H1 (cell line): ENCODE data around the gene ZNF462. TPM values are rescaled to one million over a fixed set of nuclear protein-coding genes. Genes with fewer than 3 reads are reported as not detected.

Experiments
- CTCF ChIA-PET: fragments of 300-600 bp; sonication (Branson Sonifier 250); formaldehyde crosslinking; loops from one replicate; lab custom pipeline; 2021; ENCODE audit not compliant: partially characterized antibody; lab: Charles Lee
- POLR2A ChIA-PET: fragments of 300-600 bp; sonication (Branson Sonifier 250); formaldehyde crosslinking; loops from one replicate; lab custom pipeline; 2021; ENCODE audit warnings: inconsistent platforms; ENCODE audit not compliant: partially characterized antibody; lab: Charles Lee
- DNase-seq, 2 experiments: peaks; one replicate each; pipeline versions ENCODE4 v3.0.0 to v3.0.0-alpha.2; 2010 to 2022; ENCODE audit warnings: low spot score in 2 of 2, low read depth in 1 of 2, mixed read lengths in 1 of 2
- FAIRE-seq: peaks from 2 replicates; lab custom pipeline; 2011; peaks lifted over from hg19 to GRCh38; lab: Jason Lieb, UNC
- H2AFZ ChIP-seq: 2 replicates; pipeline ENCODE4 v1.8.1; 2012; ENCODE audit warnings: low read length, inconsistent platforms
- H2AK5ac ChIP-seq: 2 replicates; pipeline ENCODE4 v1.6.1; 2013; ENCODE audit warnings: low read depth, low read length
- H2BK120ac ChIP-seq: replicated peaks from 2 replicates; pipeline ENCODE3; 2013; ENCODE audit warnings: low read depth, low read length, inconsistent platforms
- H2BK12ac ChIP-seq: 2 replicates; pipeline ENCODE4 v1.6.1; 2013; ENCODE audit warnings: low read depth, low read length
- H2BK15ac ChIP-seq: 2 replicates; pipeline ENCODE4 v1.6.1; 2013; ENCODE audit warnings: low read length
- H2BK20ac ChIP-seq: 2 replicates; pipeline ENCODE4 v1.6.1; 2013; ENCODE audit warnings: low read length
- H2BK5ac ChIP-seq: 2 replicates; pipeline ENCODE4 v1.6.1; 2013; ENCODE audit warnings: low read depth, low read length
- H3K14ac ChIP-seq: 2 replicates; pipeline ENCODE4 v1.6.1; 2013; ENCODE audit warnings: inconsistent platforms; ENCODE audit not compliant: insufficient read length
- H3K18ac ChIP-seq: 2 replicates; pipeline ENCODE4 v1.6.1; 2013; ENCODE audit warnings: low read length; ENCODE audit errors: extremely low read depth
- H3K23ac ChIP-seq: 2 replicates; pipeline ENCODE4 v1.6.1; 2013; ENCODE audit warnings: inconsistent platforms; ENCODE audit not compliant: insufficient read length
- H3K23me2 ChIP-seq: 2 replicates; pipeline ENCODE4 v1.6.1; 2013; ENCODE audit warnings: low read depth, low read length
- H3K27ac ChIP-seq: 2 replicates; pipeline ENCODE4 v1.6.1; 2011; ENCODE audit warnings: low read depth, low read length, inconsistent platforms
- H3K27me3 ChIP-seq, 4 experiments: replicated peaks in 1 of 4; 1 replicate in 1 of 4; 2 replicates in 3 of 4; pipeline versions ENCODE4 v1.6.1 to v1.8.1; 2011 to 2013; ENCODE audit warnings: low read length in 3 of 4, mild to moderate bottlenecking in 3 of 4, inconsistent platforms in 2 of 4, mixed read lengths in 2 of 4, moderate library complexity in 1 of 4; ENCODE audit not compliant: control insufficient read depth in 3 of 4, insufficient read depth in 3 of 4; ENCODE audit errors: extremely low read depth in 1 of 4
- H3K36me3 ChIP-seq, 4 experiments: 2 replicates each; pipeline versions ENCODE4 v1.6.1 to v1.8.1; 2011 to 2013; ENCODE audit warnings: mild to moderate bottlenecking in 4 of 4, low read length in 3 of 4, moderate library complexity in 2 of 4, control low read depth in 1 of 4, inconsistent platforms in 1 of 4; ENCODE audit not compliant: insufficient read depth in 4 of 4, control insufficient read depth in 2 of 4
- H3K4ac ChIP-seq: replicated peaks from 2 replicates; pipeline ENCODE3; 2013; ENCODE audit warnings: low read length, low read depth, mixed read lengths, inconsistent platforms; ENCODE audit not compliant: insufficient read length
- H3K4me1 ChIP-seq, 4 experiments: replicated peaks in 1 of 4; 1 replicate in 1 of 4; 2 replicates in 3 of 4; pipeline versions ENCODE4 v1.6.1 to v1.8.1; 2011 to 2013; ENCODE audit warnings: low read length in 3 of 4, inconsistent platforms in 2 of 4, mixed read lengths in 1 of 4; ENCODE audit not compliant: insufficient read depth in 4 of 4, control insufficient read depth in 3 of 4
- H3K4me2 ChIP-seq, 2 experiments: 2 replicates each; pipeline versions ENCODE4 v1.6.1 to v1.8.1; 2011 to 2013; ENCODE audit warnings: low read depth in 2 of 2, low read length in 2 of 2, control low read depth in 1 of 2, inconsistent platforms in 1 of 2, mild to moderate bottlenecking in 1 of 2; ENCODE audit not compliant: insufficient read depth in 1 of 2
- H3K4me3 ChIP-seq, 4 experiments: fragments of 200-600, 300-600 bp in 1 of 4; sonication (generic), shearing (Covaris generic), sonication (Bioruptor Twin) in 1 of 4; 2 replicates each; pipeline versions ENCODE4 v1.5.1 to v1.8.1; 2011 to 2016; ENCODE audit warnings: low read length in 4 of 4, low read depth in 3 of 4, control low read depth in 2 of 4, inconsistent platforms in 2 of 4, mild to moderate bottlenecking in 2 of 4, mixed read lengths in 1 of 4, moderate library complexity in 1 of 4; ENCODE audit not compliant: insufficient read depth in 2 of 4; ENCODE audit errors: extremely low read depth in 1 of 4
- H3K56ac ChIP-seq: replicated peaks from 2 replicates; pipeline ENCODE3; 2013; ENCODE audit warnings: low read depth, mild to moderate bottlenecking, mixed read lengths, low read length, inconsistent platforms; ENCODE audit not compliant: insufficient read length
- H3K79me1 ChIP-seq: 2 replicates; pipeline ENCODE4 v1.6.1; 2013; ENCODE audit warnings: low read depth, low read length, control low read depth
- H3K79me2 ChIP-seq, 2 experiments: 2 replicates each; pipeline versions ENCODE4 v1.6.1 to v1.8.1; 2012 to 2013; ENCODE audit warnings: low read length in 2 of 2, mild to moderate bottlenecking in 2 of 2, inconsistent platforms in 1 of 2; ENCODE audit not compliant: insufficient read depth in 2 of 2, control insufficient read depth in 1 of 2
- H3K9ac ChIP-seq, 4 experiments: replicated peaks in 1 of 4; 1 replicate in 1 of 4; 2 replicates in 3 of 4; pipeline versions ENCODE4 v1.6.1 to v1.8.1; 2011 to 2013; ENCODE audit warnings: low read depth in 3 of 4, low read length in 3 of 4, control low read depth in 2 of 4, mild to moderate bottlenecking in 2 of 4, moderate library complexity in 2 of 4, inconsistent platforms in 1 of 4; ENCODE audit errors: extremely low read depth in 1 of 4
- H3K9me3 ChIP-seq, 2 experiments: 2 replicates each; pipeline versions ENCODE4 v1.6.1 to v1.8.1; 2012 to 2013; ENCODE audit warnings: mild to moderate bottlenecking in 2 of 2, moderate library complexity in 2 of 2, control low read depth in 1 of 2, inconsistent platforms in 1 of 2, low read depth in 1 of 2, low read length in 1 of 2, mixed read lengths in 1 of 2; ENCODE audit not compliant: insufficient read depth in 2 of 2
- H4K20me1 ChIP-seq, 2 experiments: replicated peaks in 1 of 2; 2 replicates each; pipeline versions ENCODE3 to v1.8.1; 2011 to 2013; ENCODE audit warnings: inconsistent platforms in 2 of 2, low read length in 2 of 2, mild to moderate bottlenecking in 1 of 2; ENCODE audit not compliant: insufficient read depth in 2 of 2, control insufficient read depth in 1 of 2
- H4K5ac ChIP-seq: 2 replicates; pipeline ENCODE4 v1.6.1; 2013; ENCODE audit warnings: low read length, low read depth, mixed read lengths, inconsistent platforms; ENCODE audit not compliant: insufficient read length
- H4K8ac ChIP-seq: 2 replicates; pipeline ENCODE4 v1.8.0; 2013; ENCODE audit warnings: mild to moderate bottlenecking, moderate library complexity, low read length, inconsistent platforms; ENCODE audit not compliant: insufficient read depth; ENCODE audit errors: extremely low read depth
- H4K91ac ChIP-seq: replicated peaks from 2 replicates; pipeline ENCODE3; 2013; ENCODE audit warnings: low read length, mixed read lengths, inconsistent platforms; ENCODE audit not compliant: insufficient read length
- ASH2L ChIP-seq: fragments of 200-600, 300-600 bp; sonication (generic); IDR thresholded peaks from one replicate; pipeline ENCODE4 v1.7.1; 2017; ENCODE audit warnings: low read length
- CTBP2 ChIP-seq: IDR thresholded peaks from 2 replicates; pipeline ENCODE4 v1.7.0; 2011; ENCODE audit warnings: borderline replicate concordance, mild to moderate bottlenecking, moderate library complexity, mixed read lengths, low read length; ENCODE audit not compliant: insufficient read depth, insufficient read length
- HDAC2 ChIP-seq, 2 experiments: fragments of 300-600 bp in 1 of 2; sonication (generic) in 1 of 2; IDR thresholded peaks; 2 replicates each; pipeline ENCODE4 v1.6.1; 2011 to 2012; ENCODE audit warnings: low read depth in 2 of 2, low read length in 2 of 2, mild to moderate bottlenecking in 2 of 2, moderate library complexity in 2 of 2, borderline replicate concordance in 1 of 2, inconsistent platforms in 1 of 2
- HDAC6 ChIP-seq: IDR thresholded peaks from one replicate; pipeline ENCODE4 v1.7.1; 2012; ENCODE audit warnings: low read depth, mild to moderate bottlenecking, inconsistent platforms, low read length, moderate library complexity
- JUN ChIP-seq: IDR thresholded peaks from 2 replicates; pipeline ENCODE4 v1.6.1; 2011; ENCODE audit warnings: low read depth, mild to moderate bottlenecking, improper control_type of control experiment, low read length
- KDM1A ChIP-seq: fragments of 200-600, 300-600 bp; sonication (generic); IDR thresholded peaks from 2 replicates; pipeline ENCODE4 v1.7.1; 2016; ENCODE audit warnings: mild to moderate bottlenecking, low read length, borderline replicate concordance
- PHF8 ChIP-seq: fragments of 200-600 bp; sonication (generic); conservative IDR thresholded peaks from 2 replicates; pipeline ENCODE4 v1.7.1; 2012; ENCODE audit warnings: low read depth, mild to moderate bottlenecking, inconsistent platforms, low read length, moderate library complexity
- POLR2AphosphoS5 ChIP-seq: IDR thresholded peaks from 2 replicates; pipeline ENCODE4 v1.6.1; 2011; ENCODE audit warnings: low read depth, low read length
- RAD21 ChIP-seq, 2 experiments: IDR thresholded peaks in 1 of 2; conservative IDR thresholded peaks in 1 of 2; 2 replicates each; pipeline ENCODE4 v1.6.1; 2011; ENCODE audit warnings: low read depth in 2 of 2, low read length in 2 of 2, improper control_type of control experiment in 1 of 2, inconsistent platforms in 1 of 2, mild to moderate bottlenecking in 1 of 2, moderate library complexity in 1 of 2
- SIRT6 ChIP-seq: IDR thresholded peaks from one replicate; pipeline ENCODE4 v1.7.1; 2012; ENCODE audit warnings: low read length, inconsistent platforms
- SP4 ChIP-seq: IDR thresholded peaks from 2 replicates; pipeline ENCODE4 v1.6.1; 2012; ENCODE audit warnings: low read length, inconsistent platforms
- WGBS, 2 experiments: shearing (Covaris generic) in 1 of 2; methylation state at CpG; one replicate each; pipeline versions ENCODE4 v1.1.6 to v1.1.7; 2013 to 2015; ENCODE audit warnings: low lambda C conversion rate in 2 of 2, mixed read lengths in 2 of 2, inconsistent platforms in 1 of 2, low coverage in 1 of 2, missing lambda C conversion rate in 1 of 2; ENCODE audit not compliant: insufficient replicate concordance in 2 of 2, insufficient coverage in 1 of 2, insufficient read length in 1 of 2; ENCODE audit errors: extremely low coverage in 1 of 2, missing lambda C conversion rate in 1 of 2; 5-methylcytosine and 5-hydroxymethylcytosine counted together
- polyA plus RNA-seq, 7 experiments: library from polyadenylated mRNA; depleted of rRNA in 3 of 7; stranded (reverse) in 5 of 7; unstranded in 2 of 7; fragments of >200 nt in 5 of 7; fragments of 200-250 nt in 2 of 7; gene quantifications; 1 replicate in 5 of 7; 2 replicates in 1 of 7; 4 replicates in 1 of 7; pipeline versions ENCODE4 v1.2.1 to v1.2.3, GENCODE V29; 2011 to 2013; ENCODE audit warnings: missing spikeins in 2 of 7, mixed read lengths in 2 of 7
- total RNA-seq: library from RNA; stranded (reverse); fragmentation: NEBNext Ultra II Directional; extraction: Animal tissue kit (Norgen Biotek cat#: 25700); gene quantifications from 2 replicates; pipeline ENCODE4 v1.2.1, GENCODE V29; 2021
- TF ChIP-seq, protein P1 (sequence below): IDR thresholded peaks from 2 replicates; pipeline ENCODE4 v1.6.1; 2011; ENCODE audit warnings: low read depth, mild to moderate bottlenecking, low read length; ENCODE audit not compliant: insufficient read depth

The ZNF462 gene
- total and polyA plus RNA-seq, 2 of the 8 experiments (the other 6 are each of a cell fraction or from before 2014, with no cell fraction given), result 30.0 to 163 TPM

- 88% methylated on average over 3 of the region's 3 CpGs; no CpG with 5 or more reads in 1 of the 2 experiments for WGBS, 2 experiments
- Histone ChIP-seq H4K5ac (no peak overlapping the region), H2BK20ac (no peak overlapping the region), H4K8ac (no peak overlapping the region), H2AK5ac (no peak overlapping the region), H4K20me1 (no peaks in the 10 kb centered on the region), H3K4me3 (0 out of 8 replicates have a peak overlapping the region, but pooled peaks of 1 of the 4 experiments have one; percentile 98), H3K23me2 (peaks cover 12% of the 10 kb centered on the region), H3K36me3 (no peaks in the 10 kb centered on the region), H2BK120ac (no peak overlapping the region), H2BK5ac (no peak overlapping the region), H3K79me1 (no peaks in the 10 kb centered on the region), H3K9me3 (no peaks in the 10 kb centered on the region), H3K4ac (no peak overlapping the region), H3K56ac (no peak overlapping the region), H3K27me3 (no peaks in the 10 kb centered on the region), H3K14ac (no peak overlapping the region), H4K91ac (no peak overlapping the region), H2AFZ (no peak overlapping the region), H2BK15ac (no peak overlapping the region), H3K79me2 (peaks cover 0 to 36% of the 10 kb centered on the region in 2 experiments; a peak in 2 of 4 replicates), H3K18ac (no peak overlapping the region), H3K9ac (no peak overlapping the region), H3K23ac (no peak overlapping the region), H3K27ac (no peak overlapping the region), H3K4me1 (no peaks in the 10 kb centered on the region), H2BK12ac (no peak overlapping the region), H3K4me2 (no peak overlapping the region; a peak in 1 of 4 replicates)
- FAIRE-seq (no peak), DNase-seq (no peak)
- POLR2A ChIA-PET, result interaction anchor here (0.9 kb wide), 1 partner anchor 958 kb away, joined by 4 read pairs; no protein-coding TSS in a partner anchor
- CTCF ChIA-PET, result interaction anchor here (1.1 kb wide), 1 partner anchor 88 kb away, joined by 3 read pairs; no protein-coding TSS in a partner anchor
- TF ChIP-seq PHF8 (no peak), HDAC2 (IDR thresholded peaks at IDR 0.05; ENCODE audit: borderline replicate concordance in 1 of 2, low read depth in 2 of 2, low read length in 2 of 2) (no peak), ASH2L (no peak), HDAC6 (no peak), POLR2AphosphoS5 (no peak), JUN (no peak), RAD21 (IDR thresholded peaks at IDR 0.05 in 1 of 2, conservative IDR thresholded peaks at IDR 0.05 in 1 of 2; ENCODE audit: low read depth in 2 of 2, low read length in 2 of 2) (no peak), SIRT6 (no peak), SP4 (no peak), CTBP2 (no peak), KDM1A (no peak)
- TF ChIP-seq, protein P1, sequence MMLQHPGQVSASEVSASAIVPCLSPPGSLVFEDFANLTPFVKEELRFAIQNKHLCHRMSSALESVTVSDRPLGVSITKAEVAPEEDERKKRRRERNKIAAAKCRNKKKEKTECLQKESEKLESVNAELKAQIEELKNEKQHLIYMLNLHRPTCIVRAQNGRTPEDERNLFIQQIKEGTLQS, result no peak
Observed at GRCh38 chr9:106857811-106858470, 5.0 kb upstream of the ZNF462 start.
